GM12872 (cell line): ENCODE measurements around the gene NFKBIB.

Experiments
- CTCF ChIP-seq: IDR thresholded peaks from 3 replicates; pipeline ENCODE4 v1.5.1; 2011; ENCODE audit warnings: low read depth, mild to moderate bottlenecking, low read length, moderate library complexity; ENCODE audit not compliant: insufficient read depth

NFKBIB gene

GRCh38 chr19:38870612-38871011, 29.2 kb upstream of the NFKBIB start:
- TF ChIP-seq CTCF, result no peak

- no peak for TF ChIP-seq CTCF
Measured at GRCh38 chr19:38875656-38876395, 23.9 kb upstream of the NFKBIB start.

GRCh38 chr19:38877781-38878574, 21.8 kb upstream of the NFKBIB start, which contains the start of gene RINL:
Gene RINL, minus strand, starts transcription at chr19:38878275. Its CDS starts 1,533 bp downstream, at chr19:38876742.
- no peak for TF ChIP-seq CTCF

GRCh38 chr19:38878575-38879399, 21.0 kb upstream of the NFKBIB start:
- TF ChIP-seq CTCF, result 0 out of 3 replicates have a peak, but pooled peaks have one; percentile 19

GRCh38 chr19:38879400-38879751, 20.4 kb upstream of the NFKBIB start:
- TF ChIP-seq CTCF, result no peak

GRCh38 chr19:38880076-38880881, 19.5 kb upstream of the NFKBIB start:
- no peak for TF ChIP-seq CTCF
